ENCODE results near the gene ALKAL2. TPM values are rescaled to one million over a fixed set of nuclear protein-coding genes. Genes with fewer than 3 reads are reported as not detected.

Gene ALKAL2
- total and polyA plus RNA-seq, 10 of the 15 experiments (the other 5 are each of a cell fraction or from before 2014, with no cell fraction given): 0.11 to 0.29 (median 0.11) TPM; not detected in 7

- no peak overlapping the region for H3K27ac ChIP-seq (ENCODE audit: control insufficient read depth, insufficient read depth)
- no peak for DNase-seq (ENCODE audit: low read depth, low spot score)
- ChIA-PET POLR2A (no interaction called here), RAD21 (ENCODE audit: unreplicated experiment) (no interaction called here), CTCF (interaction anchor here (1.0 to 1.1 kb wide), 2 partner anchors 22 kb away, joined by 3 read pairs; no protein-coding TSS in a partner anchor), SMC1A (ENCODE audit: uncharacterized antibody, unreplicated experiment) (interaction anchor here (1.2 to 1.9 kb wide), 3 partner anchors 10 to 22 kb away, joined by 3 to 5 read pairs (median 3); no protein-coding TSS in a partner anchor)
- intact Hi-C loops (cut with micrococcal nuclease; ENCODE audit: unreplicated experiment) (no loop called here), in situ Hi-C loops (cut with MboI) (loop anchor here (5.0 kb wide), 1 partner anchor 409 kb away; the partner anchor contains the start of gene TMEM18)
- H3K36me3 ChIP-seq (ENCODE audit: control insufficient read depth in 2 of 2, insufficient read depth in 2 of 2, low read length in 1 of 2): peaks cover 2% of the 10 kb centered on the region in 2 experiments; a peak in 2 of 4 replicates
- BruUV-seq (replicated peaks): no TSS peak
- H4K20me1 ChIP-seq (ENCODE audit: control insufficient read depth, insufficient read depth): peaks cover 4% of the 10 kb centered on the region; the same call in 1 of the 2 replicates
- no peak for FAIRE-seq
- peaks cover 71% of the 10 kb centered on the region for H3K79me2 ChIP-seq (ENCODE audit: control insufficient read depth, insufficient read depth, low read length)
- ATAC-seq: no peak
- no peaks in the 10 kb centered on the region for H3K9me3 ChIP-seq (replicated peaks; ENCODE audit: control insufficient read depth, insufficient read depth, low read length)
- no peaks in the 10 kb centered on the region; the same call in 1 of the 2 replicates for H3K4me1 ChIP-seq (ENCODE audit: control insufficient read depth, insufficient read depth, low read length)
- no peaks in the 10 kb centered on the region for H3K27me3 ChIP-seq (replicated peaks in 1 of 2; ENCODE audit: control insufficient read depth in 2 of 2, insufficient read depth in 2 of 2, low read length in 1 of 2)
- no peak overlapping the region for H3K9ac ChIP-seq (ENCODE audit: control insufficient read depth, insufficient read depth, low read length)
- no peak overlapping the region for H2AFZ ChIP-seq (ENCODE audit: control insufficient read depth, low read depth, low read length)
- TF ChIP-seq ZBED1 (IDR thresholded peaks at IDR 0.05; ENCODE audit: borderline replicate concordance): no peak
- TF ChIP-seq SMARCA5 (IDR thresholded peaks at IDR 0.05): no peak
- TF ChIP-seq IRF5 (IDR thresholded peaks at IDR 0.05; ENCODE audit: borderline replicate concordance): no peak
- TF ChIP-seq ZNF622 (IDR thresholded peaks at IDR 0.05): no peak
- no peak for TF ChIP-seq BCL11A (IDR thresholded peaks at IDR 0.05; ENCODE audit: low read depth, low read length)
- no peak for TF ChIP-seq SIX5 (IDR thresholded peaks at IDR 0.05; ENCODE audit: low read depth, low read length, severe bottlenecking)
- TF ChIP-seq IKZF1 (conservative IDR thresholded peaks at IDR 0.05): no peak
- no peak for TF ChIP-seq ATF2 (IDR thresholded peaks at IDR 0.05; ENCODE audit: low read length)
- no peak for TF ChIP-seq HDAC2 (IDR thresholded peaks at IDR 0.05)
- TF ChIP-seq CUX1 (IDR thresholded peaks at IDR 0.05; ENCODE audit: insufficient replicate concordance, low read depth, low read length): no peak
- no peak for TF ChIP-seq MXI1 (IDR thresholded peaks at IDR 0.05; ENCODE audit: low read depth, low read length)
- no peak for TF ChIP-seq CHD4 (IDR thresholded peaks at IDR 0.05)
- no peak for TF ChIP-seq HDGF (IDR thresholded peaks at IDR 0.05)
- no peak for TF ChIP-seq MTA2 (IDR thresholded peaks at IDR 0.05; ENCODE audit: low read depth)
- TF ChIP-seq RUNX3 (IDR thresholded peaks at IDR 0.05; ENCODE audit: low read length): no peak
- no peak for TF ChIP-seq YY1 (IDR thresholded peaks at IDR 0.05; ENCODE audit: low read depth, low read length)
- TF ChIP-seq BACH1 (IDR thresholded peaks at IDR 0.05; ENCODE audit: borderline replicate concordance): no peak
- TF ChIP-seq FOXM1 (IDR thresholded peaks at IDR 0.05; ENCODE audit: low read depth, low read length): no peak
- H3K4me2 ChIP-seq (ENCODE audit: control insufficient read depth, insufficient read depth): peak overlapping the region; percentile 43; the same call in 1 of the 2 replicates
- H3K4me3 ChIP-seq: no peak overlapping the region; the same call in 1 of the 2 replicates
Observed at GRCh38 chr2:268323-268722, 19.6 kb downstream of the ALKAL2 start.

Measured in GM12878 (cell line).